Hematopoietic multipotent progenitor cell (in vitro differentiated cells): Measurements from ENCODE around the gene ATG12. TPM values are rescaled to one million over a fixed set of nuclear protein-coding genes. Genes with fewer than 3 reads are reported as not detected.
"Not testable (repeated sequence)": the region's sequence is repeated elsewhere in the genome, so short reads cannot be mapped to it uniquely, and the experiment has no call there.

Experiments used
- DNase-seq, 3 donors: peaks; one replicate each; pipeline ENCODE4 v3.0.0-alpha.2; 2011 to 2015; ENCODE audit warnings: low read depth in 2 of 3, low spot score in 2 of 3
- total RNA-seq: library from RNA; depleted of rRNA; stranded (reverse); fragments of >200 nt; gene quantifications from one replicate; pipeline ENCODE4 v1.2.3, GENCODE V29; 2012

Gene ATG12
- total RNA-seq, 1 donor, result 16.2 TPM

- no peak for DNase-seq
These were observed 2.2 kb upstream of the ATG12 start for GRCh38 chr5:115843444-115844130.

- DNase-seq, result no peak
These were observed 1.6 kb upstream of the ATG12 start for GRCh38 chr5:115842952-115843351.

DNA sequence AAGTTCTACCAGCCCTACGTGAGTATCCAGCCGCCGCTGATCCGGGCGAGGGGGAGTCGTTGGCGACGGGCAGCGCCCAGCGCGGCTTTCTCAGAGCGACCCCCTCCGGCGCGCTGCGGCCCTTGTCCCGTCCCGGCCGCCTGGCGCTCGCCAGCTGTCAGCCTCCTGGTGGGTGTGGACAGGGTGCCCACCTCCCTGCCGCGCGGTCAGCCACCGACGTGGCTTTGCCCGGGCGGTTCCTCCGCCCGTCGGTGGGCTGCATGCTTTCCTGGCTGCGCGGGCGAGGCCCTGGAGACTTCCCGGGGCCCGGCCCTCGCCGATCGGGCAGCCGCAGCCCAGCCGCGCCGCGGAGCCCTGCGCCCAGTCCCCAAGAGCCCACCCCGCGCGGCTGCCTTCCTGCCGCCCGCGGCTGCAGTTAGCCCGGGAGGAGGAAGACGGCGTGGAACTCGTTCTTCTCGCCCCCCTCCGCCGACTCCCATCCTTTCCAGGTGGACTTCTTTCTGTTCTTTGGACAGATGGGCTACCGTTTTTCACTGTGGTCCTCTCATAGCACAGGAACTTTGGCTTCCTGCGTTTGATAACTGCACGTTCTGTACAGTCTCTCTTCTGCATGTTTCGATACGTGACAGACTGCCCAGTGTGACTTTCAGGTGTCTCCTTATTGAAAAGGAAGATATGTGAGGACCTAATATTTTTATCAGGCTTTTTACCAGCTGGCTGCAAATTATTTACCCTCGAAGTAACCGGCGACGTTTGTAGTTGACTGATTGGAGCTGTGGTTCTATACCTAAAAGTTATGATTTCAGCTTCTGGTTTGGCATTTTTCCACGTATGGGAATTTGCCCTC lies 947 bp upstream of the ATG12 start:
- DNase-seq, result peak in 1 of 3 donors; percentile 13

- DNase-seq, result no peak
These were observed 492 bp downstream of the ATG12 start for GRCh38 chr5:115840873-115841272.

GRCh38 chr5:115838885-115839518 lies 2.4 kb downstream of the ATG12 start:
- DNase-seq, result peak in 2 of 3 donors; percentile 52 to 75

DNA sequence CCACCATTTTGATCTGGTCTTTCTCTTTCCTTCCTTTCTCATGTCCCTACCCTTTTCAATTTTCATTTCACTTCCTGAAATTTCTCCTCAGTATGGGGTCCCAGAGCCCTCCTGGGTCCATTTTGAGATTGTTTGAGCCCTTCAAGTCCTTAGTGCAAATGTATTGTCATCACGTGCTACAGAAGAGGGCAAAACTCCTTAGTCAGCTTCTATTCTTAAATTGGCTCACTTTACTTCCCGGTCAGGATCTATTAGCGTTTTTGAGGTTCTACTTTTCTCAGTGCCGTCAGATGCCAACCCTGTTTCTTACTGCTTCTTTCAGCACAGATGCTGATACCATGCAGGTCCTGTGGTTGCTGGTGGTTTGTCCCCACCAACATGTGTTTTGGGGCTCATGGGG lies 5.9 kb downstream of the ATG12 start:
- DNase-seq, result no peak

- DNase-seq, result peak in 2 of 3 donors; percentile 44 to 71
These were observed 10.1 kb downstream of the ATG12 start for GRCh38 chr5:115831163-115831768.

DNA sequence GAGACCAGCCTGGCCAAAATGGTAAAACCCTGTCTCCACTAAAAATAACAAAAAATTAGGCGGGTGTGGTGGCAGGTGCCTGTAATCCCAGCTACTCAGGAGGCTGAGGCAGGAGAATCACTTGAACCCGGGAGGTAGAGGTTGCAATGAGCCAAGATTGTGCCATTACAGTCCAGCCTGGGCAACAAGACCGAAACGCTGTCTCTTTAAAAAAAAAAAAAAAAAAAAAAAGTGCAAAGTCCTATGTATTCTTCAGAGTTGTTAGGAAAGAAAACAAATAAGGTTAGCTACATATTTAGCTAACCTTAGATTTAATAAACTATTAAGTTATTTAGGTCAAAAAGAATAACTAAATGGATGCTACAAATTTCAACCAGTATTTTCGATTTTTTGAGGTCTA lies 11.5 kb downstream of the ATG12 start:
- no peak for DNase-seq

GRCh38 chr5:115825948-115826347 lies 15.4 kb downstream of the ATG12 start:
- no peak for DNase-seq

GRCh38 chr5:115824983-115825382 lies 16.4 kb downstream of the ATG12 start:
- not testable (repeated sequence) for DNase-seq

DNA sequence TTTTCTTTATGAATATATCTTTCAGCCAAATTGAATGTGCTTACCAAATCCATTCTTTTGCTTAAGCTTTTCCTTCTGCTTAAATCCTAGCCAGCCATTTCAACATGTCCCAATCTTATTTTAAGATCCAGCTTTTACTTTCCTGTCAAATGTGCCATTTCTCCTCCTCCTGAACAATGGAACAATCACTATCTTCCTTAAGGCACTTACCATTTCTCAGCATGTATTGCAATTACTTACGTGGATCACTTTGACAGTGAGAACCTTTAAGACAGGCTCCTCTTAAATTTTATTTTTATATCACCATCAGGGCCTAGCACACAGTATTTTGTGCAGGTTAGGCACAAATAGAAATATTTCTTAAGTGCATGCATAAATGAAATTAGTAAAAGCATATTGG lies 20.5 kb downstream of the ATG12 start:
- DNase-seq, result no peak

DNA sequence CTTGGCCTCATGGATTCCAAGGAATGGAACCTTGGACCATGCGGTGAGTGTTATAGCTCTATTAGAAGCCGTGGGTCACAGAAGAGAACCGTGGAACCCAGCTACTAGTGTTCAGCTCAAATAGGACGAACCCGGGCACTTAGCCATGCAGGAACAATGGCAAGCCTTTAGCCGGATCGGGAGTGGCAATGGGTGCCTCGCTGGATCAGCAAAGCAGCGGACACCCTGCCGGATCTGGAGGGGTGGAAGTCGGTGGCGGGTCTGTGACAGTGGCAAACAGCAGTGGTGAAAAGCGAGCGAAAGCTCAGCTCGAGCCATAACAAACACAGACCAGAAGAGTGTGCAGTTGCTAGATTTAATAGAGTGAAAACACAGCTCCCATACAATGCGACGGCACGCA lies 22.5 kb downstream of the ATG12 start:
- no peak for DNase-seq

- no peak for DNase-seq
These were observed 24.0 kb downstream of the ATG12 start for GRCh38 chr5:115817386-115817785.

GRCh38 chr5:115816226-115817081 lies 24.9 kb downstream of the ATG12 start, which contains the start of gene CDO1:
Gene CDO1, minus strand, starts transcription at chr5:115816659. Its CDS starts 262 bp downstream, at chr5:115816397.
- DNase-seq, result peak in 2 of 3 donors; percentile 42 to 58

DNA sequence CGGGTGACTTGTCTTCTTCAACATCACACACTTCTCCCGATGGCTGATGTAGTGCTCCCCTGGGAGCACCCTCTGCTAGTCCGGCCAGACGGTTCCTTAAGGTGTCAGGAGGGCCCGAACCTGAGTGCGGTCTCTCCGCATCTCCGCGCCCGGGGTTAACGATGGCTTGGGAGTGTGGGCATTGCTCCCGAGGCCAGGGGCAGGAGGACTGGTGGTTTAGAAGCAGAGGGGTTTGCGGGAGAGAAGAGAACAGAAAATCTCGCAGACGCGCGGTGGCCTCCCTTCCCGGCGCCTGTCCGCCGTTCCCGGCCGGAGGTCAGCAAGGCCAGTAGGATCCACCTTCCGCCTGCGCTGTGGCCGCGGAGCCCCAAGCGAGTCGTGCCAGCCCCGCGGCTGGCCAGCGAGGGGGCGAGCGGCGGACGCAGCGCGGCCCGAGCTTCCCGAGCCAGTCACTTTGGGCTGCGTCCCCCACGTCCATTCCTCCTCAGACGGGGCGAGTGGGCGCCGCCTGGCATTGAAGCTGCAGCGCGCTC lies 25.6 kb downstream of the ATG12 start:
- DNase-seq, result no peak

- DNase-seq, result peak in 1 of 3 donors; percentile 19
These were observed 26.2 kb downstream of the ATG12 start for GRCh38 chr5:115815006-115815692.

DNA sequence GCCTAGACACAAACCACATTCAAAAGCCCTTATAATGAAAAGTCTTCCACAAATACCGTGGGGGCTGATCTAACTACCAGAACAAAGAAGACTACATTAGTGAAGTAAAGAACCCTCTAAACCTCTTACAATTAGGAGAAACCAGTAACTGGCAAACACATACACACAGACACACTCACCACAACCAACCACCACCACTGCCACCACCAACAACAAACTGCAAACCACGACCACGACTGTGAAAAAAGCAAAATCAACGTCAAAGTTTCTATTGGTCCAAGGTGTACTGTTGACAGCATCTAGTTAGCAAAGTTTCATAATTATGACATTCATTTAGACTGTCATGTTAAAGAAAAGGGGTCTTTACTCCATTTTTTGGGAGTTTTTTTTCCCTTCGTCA lies 27.6 kb downstream of the ATG12 start:
- no peak for DNase-seq

GRCh38 chr5:115812372-115812771 lies 29.0 kb downstream of the ATG12 start:
- no peak for DNase-seq

DNA sequence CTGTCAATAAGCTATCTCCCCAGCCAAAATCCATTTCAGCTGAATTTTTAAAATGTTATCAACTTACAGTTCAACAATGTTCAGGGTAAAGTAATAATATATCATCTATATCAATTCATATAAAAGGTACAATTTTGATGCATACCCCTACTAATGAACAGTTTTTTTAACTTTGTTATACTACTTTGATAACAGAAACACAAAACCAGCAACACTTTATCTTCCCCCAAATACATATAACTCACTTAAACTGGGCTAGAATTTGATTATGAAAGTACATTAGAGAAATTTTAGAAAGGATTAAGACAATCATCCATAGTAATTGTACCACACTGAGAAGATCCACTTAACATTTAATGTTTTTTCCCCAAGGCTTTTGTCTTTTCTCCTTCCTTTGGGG lies 30.0 kb downstream of the ATG12 start:
- no peak for DNase-seq
